Retinal pigment epithelial cell (primary cell): Measurements from ENCODE around the gene EI24.

ENCODE experiments used
- DNase-seq: peaks from one replicate; pipeline ENCODE4 v3.0.0-alpha.2; 2010; ENCODE audit warnings: low read depth
- H3K4me3 ChIP-seq: 2 replicates; pipeline ENCODE4 v1.5.1; 2011; ENCODE audit warnings: mild to moderate bottlenecking, low read length, control low read depth, moderate library complexity
- TF ChIP-seq, protein P1 (sequence below): conservative IDR thresholded peaks from 2 replicates; pipeline ENCODE4 v1.5.1; 2011; ENCODE audit warnings: low read depth, low read length, control low read depth, inconsistent platforms

Gene EI24

DNA sequence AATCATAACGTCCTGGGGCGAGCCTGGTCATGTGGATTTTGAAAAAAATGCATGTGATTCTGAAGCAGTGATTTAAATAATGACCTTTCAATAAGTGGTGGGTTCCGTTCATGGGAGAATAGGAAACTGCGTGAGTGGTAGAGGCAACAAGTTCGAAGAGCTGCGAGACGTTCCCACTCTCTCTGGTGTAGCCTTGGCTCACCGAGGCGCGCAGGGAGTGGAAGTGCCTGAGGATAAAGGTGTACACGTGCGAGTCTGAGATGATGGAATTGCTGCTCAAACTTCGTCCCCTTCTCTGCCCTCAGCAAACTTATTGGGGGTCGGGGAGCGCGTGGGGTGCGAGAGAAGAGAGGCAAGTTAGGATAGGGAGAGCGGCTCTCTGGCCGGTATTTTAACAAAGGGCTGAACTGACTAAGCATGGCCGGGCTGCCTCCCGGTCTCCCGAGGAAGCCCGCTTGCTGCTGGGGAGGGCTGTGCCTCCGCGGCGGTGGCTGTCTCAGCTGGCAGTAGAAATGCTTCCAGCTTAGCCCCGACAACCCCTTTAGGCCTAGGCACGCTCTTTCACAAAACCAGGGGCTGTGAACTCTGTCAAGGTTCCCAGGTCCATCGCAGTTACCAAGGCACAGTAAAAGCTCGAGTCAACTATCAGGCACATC lies 22.5 kb downstream of the EI24 start:
- peak overlapping the region; percentile 73 for H3K4me3 ChIP-seq
- DNase-seq, result peak; percentile 7

DNA sequence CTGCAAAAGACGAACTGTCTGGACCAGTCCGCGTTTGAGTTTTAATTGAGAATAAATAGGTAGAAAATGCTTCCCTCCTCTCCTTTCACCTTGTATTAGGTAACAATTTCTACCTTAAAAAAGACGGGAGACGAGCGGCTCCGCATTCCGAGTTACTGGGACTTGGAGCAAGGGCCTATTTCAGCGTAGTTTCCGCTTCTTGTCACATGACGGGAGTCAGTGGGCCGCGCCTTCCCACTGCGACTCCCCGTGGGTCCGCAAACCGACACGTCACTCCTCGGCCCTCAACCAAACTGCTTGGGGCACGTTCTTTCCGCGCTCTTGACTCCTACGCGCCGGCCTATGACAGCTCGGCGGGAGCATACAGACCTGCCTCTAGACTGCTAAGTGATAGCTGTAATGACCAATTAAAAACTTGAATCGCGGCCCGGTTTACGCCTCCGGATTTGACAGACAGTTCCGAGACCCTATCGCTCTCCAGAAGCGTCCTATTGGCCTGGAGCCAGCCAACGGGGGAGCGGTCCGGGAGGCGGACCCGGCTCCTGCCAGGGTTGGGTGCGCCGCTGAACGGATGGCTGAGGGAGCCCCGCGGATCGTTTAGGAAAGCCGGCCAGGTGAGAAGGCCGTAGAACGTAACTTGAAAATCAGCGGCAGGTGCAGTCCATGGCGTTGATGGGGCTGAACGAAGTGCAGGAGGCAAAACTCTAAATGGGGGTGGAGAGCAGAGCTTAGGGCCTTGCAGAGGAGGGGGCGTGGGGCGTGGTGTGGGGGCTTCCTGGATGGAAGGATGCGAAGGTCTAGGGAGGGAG lies 23.2 kb downstream of the EI24 start, which contains the start of gene STT3A:
Gene STT3A, plus strand, starts transcription at position 548 of the 809 bp plus-strand sequence. CDS start 3,064 bp downstream, outside the sequence.
- TF ChIP-seq, protein P1, sequence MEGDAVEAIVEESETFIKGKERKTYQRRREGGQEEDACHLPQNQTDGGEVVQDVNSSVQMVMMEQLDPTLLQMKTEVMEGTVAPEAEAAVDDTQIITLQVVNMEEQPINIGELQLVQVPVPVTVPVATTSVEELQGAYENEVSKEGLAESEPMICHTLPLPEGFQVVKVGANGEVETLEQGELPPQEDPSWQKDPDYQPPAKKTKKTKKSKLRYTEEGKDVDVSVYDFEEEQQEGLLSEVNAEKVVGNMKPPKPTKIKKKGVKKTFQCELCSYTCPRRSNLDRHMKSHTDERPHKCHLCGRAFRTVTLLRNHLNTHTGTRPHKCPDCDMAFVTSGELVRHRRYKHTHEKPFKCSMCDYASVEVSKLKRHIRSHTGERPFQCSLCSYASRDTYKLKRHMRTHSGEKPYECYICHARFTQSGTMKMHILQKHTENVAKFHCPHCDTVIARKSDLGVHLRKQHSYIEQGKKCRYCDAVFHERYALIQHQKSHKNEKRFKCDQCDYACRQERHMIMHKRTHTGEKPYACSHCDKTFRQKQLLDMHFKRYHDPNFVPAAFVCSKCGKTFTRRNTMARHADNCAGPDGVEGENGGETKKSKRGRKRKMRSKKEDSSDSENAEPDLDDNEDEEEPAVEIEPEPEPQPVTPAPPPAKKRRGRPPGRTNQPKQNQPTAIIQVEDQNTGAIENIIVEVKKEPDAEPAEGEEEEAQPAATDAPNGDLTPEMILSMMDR, result no peak
- H3K4me3 ChIP-seq, result peak within 1 kb of the TSS; percentile 97
- DNase-seq, result peak; percentile 99

More for the DNA sequence above, 22.5 kb downstream of the EI24 start:
- TF ChIP-seq, protein P1, result no peak

DNA sequence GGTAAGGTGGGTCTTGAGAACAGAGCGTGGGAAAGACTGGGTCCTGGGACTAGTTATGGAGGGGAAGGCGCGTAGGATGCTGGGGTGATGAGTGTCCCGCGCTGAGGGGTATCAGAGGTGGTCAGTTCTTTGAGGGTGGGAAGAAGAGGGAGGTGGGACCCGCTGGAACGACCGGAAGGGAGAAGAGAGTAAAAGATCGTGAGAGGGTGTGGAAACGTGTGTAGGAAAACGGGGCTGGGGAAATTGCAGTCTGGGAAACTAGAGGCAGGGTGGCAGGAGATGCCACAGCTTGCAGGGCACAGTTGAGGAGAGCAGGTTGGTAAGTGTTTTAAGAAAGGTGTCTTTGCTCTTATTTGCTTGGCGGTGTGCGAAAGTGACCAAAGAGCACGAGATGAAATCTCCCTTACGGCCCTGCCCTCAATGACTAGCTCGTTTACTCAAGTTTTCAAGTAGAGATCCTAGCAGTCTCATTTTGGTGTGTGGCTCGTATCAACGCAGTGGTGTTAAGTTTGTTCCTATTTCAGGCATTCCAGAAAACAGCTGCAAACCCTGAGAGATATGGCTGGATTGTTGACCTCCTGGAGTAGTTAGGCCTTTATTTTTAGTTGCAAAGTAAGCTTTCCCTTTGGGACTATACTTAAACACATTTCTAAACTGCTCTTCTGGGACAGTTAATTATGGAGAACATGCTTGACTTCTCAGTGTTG lies 24.0 kb downstream of the EI24 start:
- TF ChIP-seq, protein P1, result no peak
- peak overlapping the region; percentile 97 for H3K4me3 ChIP-seq
- DNase-seq, result peak; percentile 5

DNA sequence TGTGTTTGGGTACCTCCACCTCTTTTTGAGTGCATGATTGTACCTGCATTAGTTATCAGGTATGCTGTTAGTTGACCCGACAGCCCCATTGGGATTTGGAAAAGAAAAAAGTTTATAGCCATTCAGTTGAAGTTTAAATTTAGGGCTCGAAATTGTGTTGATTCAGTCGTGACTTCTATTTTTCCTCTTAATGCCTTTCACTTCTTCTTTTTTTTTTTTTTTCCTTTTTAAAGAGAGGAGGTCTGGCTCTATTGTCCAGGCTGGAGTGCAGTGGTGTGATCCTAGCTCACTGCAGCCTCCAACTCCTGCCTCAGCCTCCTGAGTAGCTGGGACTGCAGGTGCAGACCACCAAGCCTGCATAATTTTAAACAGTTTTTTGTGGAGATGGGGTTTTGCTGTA lies 25.7 kb downstream of the EI24 start:
- no peak for DNase-seq
- TF ChIP-seq, protein P1, result no peak
- no peak overlapping the region for H3K4me3 ChIP-seq

DNA sequence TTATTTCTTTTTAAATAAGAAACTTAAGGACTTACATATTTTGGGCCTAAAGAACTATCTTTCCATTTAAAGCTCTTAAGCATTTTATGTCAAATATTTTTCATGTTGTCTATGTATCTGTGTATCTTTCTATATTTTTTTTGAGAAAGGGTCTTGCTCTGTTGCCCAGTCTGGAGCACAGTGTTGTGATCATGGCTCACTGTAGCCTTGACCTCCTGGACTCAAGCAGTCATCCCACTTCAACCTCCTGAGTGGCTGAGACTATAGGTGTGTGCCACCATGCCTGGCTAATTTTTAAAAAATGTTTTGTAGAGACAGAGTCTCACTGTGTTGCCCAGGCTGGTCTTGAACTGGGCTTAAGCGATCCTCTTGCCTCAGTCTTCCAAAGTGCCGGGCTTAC lies 31.4 kb downstream of the EI24 start:
- TF ChIP-seq, protein P1, result no peak
- DNase-seq, result no peak
- no peak overlapping the region for H3K4me3 ChIP-seq

DNA sequence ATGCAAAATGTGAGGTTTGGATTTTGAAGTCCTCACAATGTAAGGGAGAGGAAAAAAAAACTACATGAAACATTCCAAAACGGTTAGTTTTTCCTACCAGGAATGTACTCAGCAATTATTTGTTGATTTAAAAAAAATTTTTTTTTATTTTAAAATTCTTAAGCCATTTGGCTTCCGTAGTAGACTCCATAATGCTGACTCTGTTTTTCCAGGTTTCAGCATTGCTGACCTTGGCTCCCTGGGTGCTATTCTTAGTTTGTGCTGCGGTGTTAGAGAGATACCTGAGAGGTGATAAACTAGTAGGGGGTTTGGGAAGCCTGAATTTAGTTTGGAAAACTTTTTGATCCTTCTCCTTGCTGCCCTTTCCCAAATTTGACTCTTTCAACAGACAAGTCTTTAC lies 33.9 kb downstream of the EI24 start:
- H3K4me3 ChIP-seq, result no peak overlapping the region
- no peak for DNase-seq
- TF ChIP-seq, protein P1, result no peak
